GM18505 (cell line): ENCODE results near the gene FN1.

Experiments
- ATAC-seq: cut with Tn5 transposase; IDR thresholded peaks from one replicate; pipeline ENCODE4 v1.9.1; 2021; ENCODE audit not compliant: unreplicated experiment
- POLR2A ChIP-seq: IDR thresholded peaks from 4 replicates; pipeline ENCODE4 v1.6.1; 2011; ENCODE audit warnings: borderline replicate concordance; ENCODE audit not compliant: insufficient read depth, insufficient read length; ENCODE audit errors: extremely low read depth

The FN1 gene

GRCh38 chr2:215320102-215320501 is 115.8 kb downstream of the FN1 start:
- no peak for TF ChIP-seq POLR2A
- ATAC-seq, result no peak

GRCh38 chr2:215319500-215319899 is 116.4 kb downstream of the FN1 start:
- ATAC-seq, result no peak
- TF ChIP-seq POLR2A, result no peak

- no peak for TF ChIP-seq POLR2A
- ATAC-seq, result no peak
These were observed 119.5 kb downstream of the FN1 start for GRCh38 chr2:215316336-215316735.

DNA sequence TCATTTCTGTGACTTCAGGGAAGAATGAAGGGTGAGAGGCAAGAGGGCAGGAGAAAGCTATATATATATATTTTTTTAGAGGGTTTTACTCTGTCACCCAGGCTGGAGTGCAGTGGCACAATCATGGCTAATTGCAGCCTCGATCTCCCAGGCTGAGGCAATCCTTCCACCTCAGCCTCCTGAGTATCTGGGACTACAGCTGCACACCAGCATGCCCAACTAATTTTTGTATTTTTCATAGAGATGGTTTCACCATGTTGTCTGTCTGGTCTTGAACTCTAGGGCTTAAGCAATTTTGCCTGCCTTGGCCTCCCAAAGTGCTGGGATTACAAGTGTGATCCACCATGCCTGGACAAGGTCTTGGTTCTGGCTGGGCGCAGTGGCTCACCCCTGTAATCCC is 120.6 kb downstream of the FN1 start:
- ATAC-seq, result no peak
- no peak for TF ChIP-seq POLR2A

DNA sequence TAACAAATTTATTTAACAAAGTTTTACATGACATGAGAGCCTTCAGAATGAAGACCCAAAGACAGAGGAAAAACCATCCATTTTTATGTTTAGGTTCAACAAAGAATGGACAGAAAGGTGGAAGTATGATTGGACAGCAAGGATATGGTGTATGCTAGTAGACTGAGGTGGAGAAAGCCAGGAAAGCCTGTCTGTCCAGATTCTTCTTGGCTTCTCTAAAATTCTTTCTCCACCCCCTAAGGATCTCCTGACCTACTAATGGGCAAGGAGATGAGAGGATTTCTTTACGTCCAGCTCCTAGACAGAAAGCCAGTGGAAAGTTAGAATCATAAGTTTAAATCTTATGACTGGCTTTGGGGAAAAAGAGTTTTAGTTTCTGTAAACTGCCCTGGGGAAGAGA is 121.0 kb downstream of the FN1 start:
- no peak for ATAC-seq
- TF ChIP-seq POLR2A, result no peak

DNA sequence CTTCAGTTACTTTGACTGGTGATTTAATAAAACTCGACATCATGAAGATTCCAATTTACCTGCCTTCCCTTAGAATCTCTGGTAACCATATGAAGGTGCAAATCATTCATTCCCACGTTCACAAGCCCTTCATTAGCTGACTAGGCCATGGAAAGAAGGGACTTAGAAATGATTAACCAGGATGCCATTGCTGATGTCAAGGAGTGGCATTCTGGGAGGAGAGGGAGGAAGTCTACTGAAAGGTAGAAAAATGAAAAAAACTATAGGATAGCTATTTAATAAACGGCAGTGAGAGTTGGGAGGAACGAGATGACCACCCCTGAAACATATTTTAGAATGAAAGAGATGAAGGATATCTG is 122.6 kb downstream of the FN1 start:
- ATAC-seq, result no peak
- no peak for TF ChIP-seq POLR2A

DNA sequence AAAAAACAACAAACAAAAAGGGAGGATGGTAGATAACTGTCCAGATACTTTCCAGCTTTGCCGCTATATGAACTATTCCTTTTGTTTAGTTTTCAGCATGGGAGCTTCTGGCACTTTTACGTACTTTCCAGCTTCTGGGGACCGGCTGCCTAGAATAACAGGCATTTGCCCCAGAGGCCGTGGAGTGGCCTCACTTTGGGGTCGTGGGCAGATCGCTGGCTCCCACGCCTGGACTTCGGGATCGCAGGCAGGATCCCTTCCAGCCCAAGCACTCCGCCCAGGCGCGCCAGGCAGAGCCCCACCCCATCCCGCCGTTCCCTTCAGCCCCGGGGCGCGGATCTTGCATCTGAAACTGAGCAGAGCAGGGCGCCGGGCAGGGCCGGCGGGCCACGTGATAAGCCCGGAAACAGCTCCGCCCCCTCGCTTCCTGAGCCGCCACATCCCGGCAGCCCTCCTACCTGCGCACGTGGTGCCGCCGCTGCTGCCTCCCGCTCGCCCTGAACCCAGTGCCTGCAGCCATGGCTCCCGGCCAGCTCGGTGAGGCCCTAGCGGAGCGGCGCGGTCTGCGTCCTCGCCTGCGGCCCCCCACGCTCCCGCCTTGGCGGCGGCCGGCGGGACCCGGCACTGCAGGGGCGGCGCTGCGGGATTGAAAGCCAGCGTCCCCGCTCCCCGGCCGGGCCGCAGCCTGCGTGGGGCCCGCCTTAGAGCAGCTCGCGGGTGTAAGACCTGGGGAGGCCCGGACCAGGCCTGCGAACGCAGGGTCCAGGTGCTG is 124.1 kb downstream of the FN1 start, which contains the start of gene ATIC:
Gene ATIC (plus strand): TSS at position 435 of the 772 bp plus-strand sequence. CDS start 84 bp downstream, at position 519.
- peak; percentile 84 for TF ChIP-seq POLR2A
- ATAC-seq, result peak; percentile 99

DNA sequence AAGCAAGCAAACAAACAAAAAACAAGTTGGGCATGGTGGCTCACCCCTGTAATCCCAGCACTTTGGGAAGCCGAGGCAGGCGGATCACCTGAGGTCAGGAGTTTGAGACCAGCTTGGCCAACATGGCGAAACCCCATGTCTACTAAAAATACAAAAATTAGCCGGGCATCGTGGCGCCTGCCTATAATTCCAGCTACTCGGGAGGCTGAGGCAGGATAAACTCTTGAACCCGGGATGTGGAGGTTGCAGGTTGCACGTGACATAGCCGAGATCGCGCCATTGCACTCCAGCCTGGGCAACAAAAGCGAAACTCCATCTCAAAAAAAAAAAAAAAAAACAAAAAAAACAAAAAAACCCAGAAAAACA is 124.6 kb downstream of the FN1 start:
- ATAC-seq, result peak; percentile 9
